NAMALWA (cell line): ENCODE results near the gene PRKCE.

ENCODE experiments used
- DNase-seq: peaks from one replicate; pipeline ENCODE4 v3.0.0-alpha.2; 2015; ENCODE audit warnings: low spot score

The PRKCE gene

DNA sequence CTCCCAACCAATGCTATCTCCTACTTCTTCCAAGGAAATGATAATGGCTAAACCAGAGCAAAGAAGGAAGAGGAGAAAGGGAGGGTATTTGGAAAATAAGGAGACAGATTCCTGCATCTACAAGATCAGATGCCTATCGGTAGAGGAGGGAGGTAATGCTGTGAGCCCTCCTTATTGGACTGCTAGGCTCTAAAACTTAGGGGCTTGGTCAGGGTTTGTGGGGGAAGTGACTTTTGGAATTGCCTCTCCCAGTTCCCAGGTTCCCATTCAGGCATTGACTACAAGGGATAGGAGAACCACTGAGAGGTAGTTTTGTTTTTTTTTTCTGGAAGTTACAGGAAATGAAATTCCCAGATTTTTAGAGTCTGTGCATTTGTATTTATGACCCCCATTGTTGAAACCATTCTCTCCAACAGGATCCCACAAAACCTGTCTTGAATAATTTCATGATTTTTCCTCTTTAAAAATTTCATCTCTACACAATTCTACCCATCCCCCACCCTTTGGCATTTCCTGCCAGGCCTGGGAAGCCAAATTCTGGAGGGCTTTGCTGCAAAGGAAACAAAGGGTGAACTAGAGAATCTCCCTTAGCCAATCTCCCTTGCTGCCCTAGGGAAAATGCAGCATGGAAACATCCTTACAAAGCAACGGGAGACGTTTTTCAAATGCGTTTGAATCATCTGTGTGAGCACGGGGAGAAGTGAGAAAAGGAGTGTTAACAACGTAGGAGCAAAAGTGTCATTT lies 363.6 kb downstream of the PRKCE start:
- DNase-seq: no peak

DNA sequence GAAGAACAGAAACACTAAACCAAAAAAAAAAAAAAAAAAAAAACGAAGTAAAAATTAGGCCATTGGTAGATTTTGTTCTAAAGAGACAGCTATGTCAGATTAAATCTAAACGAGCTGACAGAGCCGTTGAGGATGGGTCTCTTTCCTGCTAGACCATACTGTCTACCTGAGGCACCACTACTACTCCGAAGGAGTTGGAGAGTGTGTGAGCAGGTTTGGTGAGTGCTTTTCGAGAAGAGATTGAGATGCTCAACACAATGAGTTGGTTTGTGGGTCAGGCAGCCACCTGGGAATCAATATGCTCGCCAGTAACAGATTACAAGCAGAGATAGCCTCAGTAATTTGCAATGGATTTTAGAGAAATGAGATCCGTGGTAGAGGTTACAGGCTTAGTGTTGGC lies 364.2 kb downstream of the PRKCE start:
- no peak for DNase-seq

DNA sequence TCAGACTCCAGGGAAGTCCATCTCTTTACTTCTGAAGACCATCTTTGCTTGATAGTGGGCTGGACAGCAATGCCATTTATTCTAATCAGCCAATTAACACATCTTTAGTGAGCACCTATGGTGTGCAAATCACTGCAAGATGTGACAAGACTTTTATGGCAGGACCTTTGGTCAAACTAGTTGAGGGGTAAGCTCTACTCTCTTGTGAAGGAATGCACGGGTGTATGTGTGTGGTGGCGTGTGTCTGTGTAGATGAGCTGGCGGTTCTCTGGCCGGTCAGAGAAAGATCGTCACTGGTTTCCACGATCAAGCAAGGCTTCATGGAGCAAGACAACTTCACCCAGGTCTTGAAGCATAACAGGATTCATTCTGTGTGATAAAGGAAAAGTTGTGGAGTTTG lies 364.6 kb downstream of the PRKCE start:
- DNase-seq: no peak

DNA sequence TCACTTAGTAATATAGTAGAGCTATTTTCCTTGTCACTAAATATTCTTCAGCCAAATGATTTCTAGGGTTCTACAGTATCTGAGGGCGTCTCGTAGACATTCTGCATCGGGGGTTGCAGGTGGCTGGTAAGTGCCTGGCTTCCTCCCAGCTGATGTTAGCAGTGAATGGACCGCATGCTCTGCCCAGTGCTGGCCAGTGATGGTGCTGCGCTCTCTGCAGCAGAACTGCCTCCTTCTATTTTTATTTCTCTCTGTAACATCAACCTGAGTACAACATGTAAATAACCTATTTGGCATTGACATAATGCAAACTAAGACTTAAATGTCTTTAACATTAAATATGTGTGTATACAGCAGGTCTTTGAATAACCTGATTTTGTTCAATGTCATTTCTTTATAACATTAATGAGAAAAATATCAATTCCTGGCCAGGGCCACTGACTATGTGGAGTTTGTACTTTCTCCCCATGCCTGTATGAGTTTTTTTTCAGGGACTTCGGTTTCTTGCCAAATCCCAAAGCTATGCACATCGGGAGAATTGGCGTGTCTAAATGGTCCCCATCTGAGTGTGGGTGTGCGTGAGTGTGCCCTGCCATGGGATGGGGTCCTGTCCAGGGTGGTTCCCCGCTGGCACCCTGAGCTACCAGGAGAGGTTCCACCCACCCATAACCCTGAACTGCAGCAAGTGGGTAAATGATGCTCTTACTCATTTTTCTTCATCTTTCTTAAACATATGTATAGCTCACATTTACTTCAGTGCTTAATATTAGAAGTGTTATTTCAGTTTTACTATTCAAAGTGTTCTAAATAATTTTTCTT lies 367.5 kb downstream of the PRKCE start:
- no peak for DNase-seq

DNA sequence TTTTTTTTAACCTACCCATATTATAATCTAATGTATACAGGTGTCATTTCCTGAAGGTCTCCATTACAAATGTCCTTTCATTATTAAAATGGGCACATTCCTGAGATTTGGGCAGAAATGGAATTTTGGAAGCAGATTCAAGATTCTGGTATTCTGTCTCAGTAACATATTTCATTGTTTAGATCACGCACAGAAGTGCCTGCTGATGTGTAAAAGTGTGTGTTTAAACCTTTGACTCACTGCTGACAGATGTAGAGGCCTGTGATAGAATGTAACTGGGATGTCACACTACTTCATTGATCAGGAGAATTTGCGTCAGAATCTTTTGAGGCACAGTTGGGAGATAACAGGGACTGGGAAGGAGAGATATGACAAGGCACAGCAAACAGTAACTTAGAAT lies 368.9 kb downstream of the PRKCE start:
- no peak for DNase-seq

DNA sequence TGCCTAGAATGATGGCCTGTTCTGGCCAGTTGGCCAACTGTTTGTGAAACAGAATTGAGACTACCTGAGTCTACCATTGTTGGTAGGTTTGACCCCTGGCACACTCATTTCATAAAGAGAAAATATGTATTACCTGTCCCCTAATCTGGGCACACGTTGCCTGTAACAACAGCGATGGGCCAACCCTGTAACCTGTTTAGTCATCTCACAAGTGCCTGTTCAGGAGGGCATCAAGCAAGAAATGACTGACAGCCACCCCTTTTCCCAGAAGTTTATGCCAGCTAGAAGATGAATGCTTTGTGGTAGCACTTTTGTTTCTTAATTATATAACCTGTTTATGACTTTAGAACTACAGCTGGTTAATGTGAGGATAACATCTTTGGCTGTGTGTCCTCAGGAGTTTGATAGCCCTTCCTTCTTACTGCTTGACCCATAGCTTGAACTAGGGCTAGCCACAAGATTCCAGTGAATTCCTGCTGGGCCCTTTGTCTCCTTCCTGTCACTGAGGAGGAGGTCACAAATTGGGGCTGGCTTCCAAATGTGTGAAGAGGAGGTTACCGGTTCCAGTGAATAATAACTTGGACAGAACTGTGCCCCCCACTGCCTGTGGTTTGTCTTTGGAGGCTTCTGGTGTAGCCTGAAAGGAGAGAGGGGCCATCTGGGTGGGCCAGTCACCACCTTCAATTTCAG lies 371.8 kb downstream of the PRKCE start:
- no peak for DNase-seq

DNA sequence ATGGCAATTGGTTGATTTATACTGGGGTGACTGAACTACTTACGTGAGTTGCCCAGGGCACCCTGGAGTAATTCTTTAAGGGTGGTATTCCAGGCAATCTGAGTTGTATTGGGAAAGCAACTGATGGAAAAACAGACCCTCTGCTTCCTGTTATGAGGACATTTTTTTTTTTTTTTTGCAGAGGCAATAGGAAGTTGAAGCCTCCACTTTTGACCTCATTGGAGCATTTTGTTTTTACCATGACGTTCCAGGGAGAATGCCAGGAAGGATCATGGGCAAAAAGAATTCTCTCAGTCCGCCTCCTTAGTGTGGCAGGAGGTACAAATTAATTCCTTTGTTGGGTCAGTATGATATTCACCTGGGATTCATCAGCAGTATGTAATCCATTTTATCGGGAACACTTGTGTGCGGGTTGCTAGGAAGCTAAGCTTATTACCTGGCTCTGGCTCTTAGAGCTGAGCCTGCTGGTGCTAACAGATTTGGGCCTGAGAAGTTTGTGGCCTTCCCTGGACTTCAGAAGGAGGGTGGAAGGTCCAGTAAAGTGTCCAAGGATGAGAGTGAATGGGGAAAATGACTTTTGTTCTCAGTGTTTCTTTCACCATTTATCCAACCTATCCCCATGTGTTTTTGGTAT lies 372.8 kb downstream of the PRKCE start:
- no peak for DNase-seq

DNA sequence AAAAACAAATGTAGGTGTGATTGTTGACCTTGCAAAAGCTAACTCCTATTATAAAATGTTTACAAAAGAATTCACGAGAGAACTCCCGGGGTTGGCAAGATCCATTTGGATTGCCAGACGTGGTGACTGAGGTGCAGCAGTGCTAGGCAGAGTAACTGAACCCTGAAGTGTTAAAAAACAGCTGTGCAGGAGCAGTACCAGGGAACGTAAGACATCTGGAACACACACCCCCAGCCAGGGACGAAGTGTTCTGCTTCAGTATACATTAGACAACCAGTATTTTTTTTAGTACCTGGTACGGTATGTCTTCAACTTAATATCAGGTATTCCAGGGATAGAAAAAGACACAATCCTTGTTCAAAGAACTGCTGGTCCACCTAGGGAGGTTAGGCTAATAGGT lies 373.6 kb downstream of the PRKCE start:
- no peak for DNase-seq

DNA sequence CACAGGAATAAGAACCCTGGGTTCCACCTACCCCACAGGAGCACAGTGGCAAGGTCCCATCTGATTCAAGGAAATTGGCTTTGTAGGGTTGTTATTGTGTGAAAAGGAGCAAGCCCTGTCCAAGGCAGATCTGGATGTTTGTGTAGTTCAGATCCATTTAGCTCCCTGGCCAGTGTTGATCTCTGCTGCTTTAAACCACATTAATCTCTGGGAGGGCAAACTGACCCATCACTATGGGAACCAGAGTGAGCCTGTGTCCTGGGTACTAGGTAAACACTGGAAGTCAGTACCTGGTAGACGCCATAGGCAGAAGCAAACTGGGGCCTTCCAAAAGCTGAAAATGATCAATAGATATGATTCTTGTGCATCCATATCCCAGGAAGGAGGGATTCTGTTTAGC lies 374.2 kb downstream of the PRKCE start:
- DNase-seq: no peak

DNA sequence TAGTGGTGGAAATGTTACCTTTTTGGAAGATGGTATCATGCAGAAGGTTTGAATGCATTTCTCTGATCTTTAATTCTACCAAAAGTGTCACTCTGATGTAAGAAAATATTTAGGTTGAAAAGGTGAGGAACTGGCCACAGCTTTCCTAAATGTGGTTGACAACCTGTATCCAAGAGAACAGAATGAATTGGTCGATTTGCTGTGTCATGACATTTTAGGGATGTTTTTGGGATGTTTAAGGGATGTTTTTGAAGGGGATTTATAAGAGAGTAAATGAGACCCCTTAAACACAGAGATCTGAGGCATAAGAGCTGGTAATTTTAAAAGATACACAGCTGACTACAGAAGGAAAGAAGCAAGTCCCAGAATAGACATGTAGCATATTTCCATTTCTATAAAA lies 375.0 kb downstream of the PRKCE start:
- DNase-seq: no peak

DNA sequence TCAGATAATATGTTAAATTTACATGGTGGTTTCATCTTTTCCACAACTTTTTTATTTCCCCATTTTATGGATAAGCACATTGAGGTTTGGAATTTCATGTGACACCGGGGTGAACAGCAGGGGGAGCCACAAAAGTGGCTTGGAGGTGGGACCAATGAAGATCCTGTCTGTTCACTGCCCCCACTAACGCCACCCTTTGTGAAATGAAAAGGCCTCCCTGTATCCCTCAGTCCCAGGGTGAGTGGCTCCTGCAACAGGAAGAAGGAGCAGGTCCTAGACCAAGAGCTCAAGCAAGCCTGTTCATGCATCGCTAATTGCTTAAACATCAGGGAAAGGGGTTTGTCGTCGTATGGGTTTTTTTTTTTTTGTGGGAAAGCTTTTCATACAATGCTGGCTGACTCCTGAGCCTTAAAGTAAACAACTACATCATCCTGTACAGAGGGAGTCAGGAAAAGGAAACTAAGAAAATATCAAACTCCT lies 377.9 kb downstream of the PRKCE start:
- DNase-seq: no peak

DNA sequence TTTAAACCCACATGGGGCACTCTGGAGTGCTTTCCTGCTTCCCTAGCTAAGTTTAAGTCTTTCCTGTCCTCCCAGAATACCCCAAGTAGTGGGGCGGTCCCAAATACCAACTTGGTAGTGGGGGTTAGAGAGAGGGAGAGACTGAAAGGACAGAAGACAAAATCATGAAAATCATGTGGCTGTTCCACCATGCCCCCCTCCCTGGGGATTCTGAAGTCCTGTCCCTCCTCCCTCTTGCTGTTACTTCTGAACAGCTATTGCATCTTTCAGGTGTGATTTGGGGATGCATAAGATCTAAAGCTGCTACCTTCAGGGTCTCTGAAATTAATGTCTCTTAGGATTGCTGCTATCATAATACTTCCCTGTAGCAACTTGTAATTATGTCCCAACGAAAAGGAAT lies 378.9 kb downstream of the PRKCE start:
- DNase-seq: no peak

DNA sequence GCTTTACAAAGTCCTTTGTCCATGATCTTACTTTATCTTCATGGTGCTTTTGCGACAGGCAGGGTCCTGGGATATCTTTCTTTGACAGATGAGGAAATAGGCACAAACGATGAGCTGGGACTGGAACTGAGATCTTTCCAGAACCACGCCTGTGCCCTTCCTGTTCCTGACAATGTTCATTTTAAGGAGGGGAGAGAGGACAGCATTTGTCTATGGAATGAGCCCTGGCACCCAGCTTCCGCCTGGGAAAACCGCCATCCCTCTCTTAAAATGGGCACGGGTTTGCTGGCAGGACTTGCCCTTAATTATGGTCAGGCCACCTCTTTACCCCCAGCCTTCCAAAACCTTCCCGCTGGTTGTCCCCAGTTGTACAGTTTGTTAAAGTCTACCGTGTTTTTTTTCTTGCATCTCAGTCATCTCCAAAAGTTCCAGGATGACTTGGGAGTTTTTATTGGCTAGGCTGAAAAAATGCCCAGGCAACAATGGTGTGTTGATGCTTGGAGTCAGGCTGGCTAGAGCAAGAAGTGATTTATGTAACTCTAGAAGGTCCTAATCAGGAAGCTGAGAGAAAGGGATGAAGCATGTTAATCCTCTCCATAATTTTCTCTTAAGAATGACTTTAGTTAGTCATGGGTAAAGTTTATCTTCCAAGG lies 380.8 kb downstream of the PRKCE start:
- DNase-seq: no peak

DNA sequence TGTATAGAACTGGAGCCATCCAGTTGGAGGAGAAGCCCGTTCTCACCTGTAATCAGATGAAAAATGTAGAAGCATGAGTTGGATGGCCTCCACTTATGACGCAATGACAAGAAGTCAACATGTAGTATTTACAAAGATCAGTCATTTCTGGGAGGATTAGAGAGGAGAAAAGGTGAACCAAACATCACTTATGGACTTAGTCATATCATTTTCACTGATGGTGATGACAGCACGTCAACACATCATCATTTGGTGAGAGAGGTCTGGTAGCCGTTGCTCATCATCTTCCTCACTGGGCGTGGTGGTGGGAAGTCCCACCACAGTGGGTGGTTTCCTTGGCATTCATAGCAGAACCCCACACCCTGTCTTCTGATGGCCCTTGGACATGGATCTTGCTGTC lies 381.5 kb downstream of the PRKCE start:
- no peak for DNase-seq

DNA sequence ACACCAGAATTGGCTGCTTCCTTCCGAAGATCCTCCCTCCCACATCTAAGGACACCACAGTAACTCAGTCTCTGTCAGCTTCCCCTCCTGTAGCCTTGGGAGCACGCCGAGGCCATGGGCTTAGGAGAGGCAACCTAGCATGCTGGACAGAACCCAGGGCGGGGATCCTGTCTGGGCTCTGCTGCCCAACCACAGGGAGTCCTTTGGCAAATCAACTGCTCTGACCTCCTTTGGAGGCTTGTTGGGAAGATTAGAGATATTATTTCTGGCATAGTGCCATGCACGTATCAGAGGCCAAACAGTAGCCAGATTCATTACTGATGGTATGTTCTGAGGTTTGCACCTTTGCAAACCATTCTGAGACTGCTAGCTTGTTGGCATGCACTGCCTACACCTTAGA lies 383.1 kb downstream of the PRKCE start:
- DNase-seq: no peak

DNA sequence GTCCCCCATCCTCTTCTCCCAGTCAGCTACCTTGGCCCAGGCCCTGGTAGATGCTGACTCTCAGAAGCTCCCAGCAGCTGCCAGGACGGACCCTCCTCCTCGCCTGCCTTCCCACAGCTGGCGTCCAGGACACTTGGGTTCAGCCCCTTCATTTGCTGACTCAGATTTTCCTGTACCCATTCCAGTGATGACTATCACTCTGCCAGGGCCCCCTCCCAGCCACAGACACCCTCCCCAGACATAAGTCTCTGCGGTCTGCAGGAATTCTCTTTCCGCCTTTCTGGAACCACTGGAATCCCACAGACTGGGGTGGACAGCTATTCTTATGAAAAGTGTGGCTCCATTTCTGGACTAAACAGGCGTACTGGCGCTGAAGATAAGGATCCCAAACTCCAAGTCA lies 385.5 kb downstream of the PRKCE start:
- no peak for DNase-seq

DNA sequence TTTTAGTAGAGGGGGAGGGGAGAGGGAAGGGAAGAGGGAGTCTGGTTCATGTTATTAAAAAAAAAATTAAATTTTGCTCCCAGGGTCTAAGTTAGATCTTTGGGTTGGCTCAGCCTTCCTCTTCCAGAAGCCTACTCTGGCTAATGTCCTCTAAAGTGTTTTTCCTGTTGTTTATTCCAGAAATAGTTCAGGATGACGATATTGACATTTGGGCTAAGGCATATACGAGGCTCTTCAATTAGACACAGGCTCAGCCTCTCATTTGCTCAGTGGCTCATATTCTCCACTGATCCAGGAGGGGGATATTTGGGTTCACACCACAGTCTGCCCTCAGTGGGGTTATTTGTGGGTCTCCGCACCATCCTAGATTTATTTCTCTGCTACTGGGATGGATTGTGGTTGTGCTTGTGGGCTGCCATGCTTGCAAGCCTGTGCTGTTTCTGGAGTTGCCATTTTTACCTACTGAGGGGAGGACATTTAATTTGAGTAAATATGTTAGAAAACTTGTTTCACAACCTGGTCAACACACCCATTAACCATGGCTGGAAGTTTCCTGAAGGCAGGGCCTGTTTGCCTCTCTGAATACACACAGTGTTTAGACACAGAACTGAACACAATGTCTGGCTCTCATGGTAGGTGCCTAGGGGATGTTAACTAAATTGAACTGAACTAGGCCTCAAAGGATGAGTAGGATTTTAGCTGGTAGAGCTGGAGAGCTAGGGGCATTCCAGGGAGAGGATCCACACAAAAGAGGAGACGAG lies 388.2 kb downstream of the PRKCE start:
- no peak for DNase-seq

DNA sequence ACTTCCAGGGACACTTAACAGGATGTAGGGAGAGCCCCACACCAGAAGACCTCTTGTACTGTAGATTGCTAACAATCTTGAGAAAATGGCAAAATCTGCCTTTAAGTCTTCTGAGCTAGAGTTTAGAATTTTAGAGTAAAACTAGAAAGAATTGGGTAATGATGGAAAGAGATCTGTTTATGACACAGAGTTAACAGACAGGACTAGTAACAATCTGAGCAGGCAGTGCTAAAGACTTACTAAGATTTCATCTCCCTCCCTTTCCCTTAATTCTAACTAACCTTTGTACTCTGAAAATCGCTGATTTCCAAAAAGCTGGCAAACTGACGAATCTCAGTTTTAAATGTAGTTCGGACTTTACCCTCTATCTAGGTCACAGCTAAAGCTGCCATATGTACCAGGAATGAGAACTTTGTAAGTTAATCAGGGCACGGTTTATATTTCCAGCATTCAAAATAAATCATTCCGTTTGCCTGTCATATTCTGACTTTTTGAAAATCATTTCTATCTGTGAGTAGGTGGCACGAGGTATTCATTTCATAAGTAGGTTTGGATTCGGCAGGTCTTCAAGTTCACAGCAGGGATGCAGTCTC lies 389.2 kb downstream of the PRKCE start:
- DNase-seq: no peak

DNA sequence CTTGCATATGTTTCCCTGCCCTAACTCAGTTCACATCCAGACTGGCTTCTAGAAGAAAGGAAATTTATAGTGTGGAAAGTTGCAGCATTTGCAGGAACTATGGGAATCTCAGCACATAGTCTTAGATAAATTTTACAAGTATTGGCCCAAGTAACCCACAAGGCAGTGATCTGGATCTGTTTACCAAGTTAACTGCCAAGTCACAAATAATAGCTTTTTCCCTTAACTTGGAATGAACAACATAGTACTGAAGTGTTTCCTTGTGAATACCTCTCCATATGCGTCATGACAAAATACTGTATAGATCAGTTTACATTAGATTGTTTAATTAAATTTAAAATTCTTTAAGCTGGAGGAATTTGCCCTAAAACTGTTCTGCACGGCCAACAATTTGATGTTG lies 390.0 kb downstream of the PRKCE start:
- no peak for DNase-seq

DNA sequence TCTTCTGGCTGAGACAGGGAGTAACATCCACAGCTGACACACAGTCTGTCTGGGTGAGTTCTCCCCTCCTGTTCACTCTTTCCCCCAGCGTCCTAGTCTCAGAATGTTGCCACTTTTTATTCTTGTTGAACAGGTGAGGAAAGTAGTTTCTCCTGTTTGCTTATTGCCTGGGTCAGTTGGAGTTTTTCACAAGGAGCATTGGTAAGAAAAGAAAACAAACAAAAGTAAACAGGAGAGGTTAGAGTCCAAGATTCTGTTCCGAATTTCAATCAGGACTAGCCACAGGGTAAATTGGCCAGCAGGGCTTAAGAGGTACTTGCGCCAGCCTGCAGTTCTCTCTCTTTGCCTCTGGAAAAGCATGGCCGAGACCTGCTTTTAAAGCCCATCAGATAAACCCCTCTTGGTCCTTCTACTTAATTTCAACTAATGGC lies 390.7 kb downstream of the PRKCE start:
- DNase-seq: no peak

DNA sequence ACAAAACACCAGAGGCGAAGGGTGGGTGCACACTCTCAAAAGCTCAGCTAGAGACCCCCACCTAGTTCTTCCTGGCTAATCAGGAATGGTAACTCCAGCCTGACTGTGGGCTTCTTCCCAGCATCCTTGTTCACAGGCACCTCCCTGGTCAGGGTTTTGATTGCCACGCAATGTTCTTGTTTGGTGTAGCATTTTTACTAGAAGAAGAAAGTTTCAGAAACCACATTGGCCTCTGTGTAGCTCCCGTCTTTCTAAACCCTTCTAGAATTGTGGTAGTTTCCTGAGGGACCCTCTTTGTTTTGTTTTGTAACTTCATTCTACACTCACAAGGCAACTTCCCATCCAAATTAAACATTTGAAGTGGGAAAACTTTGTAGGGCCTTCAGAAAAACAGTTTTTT lies 391.2 kb downstream of the PRKCE start:
- no peak for DNase-seq
